SK-N-MC (cell line): Measurements from ENCODE around the gene DCTPP1.

Experiments
- EZH2 ChIP-seq: fragments of 200-600 bp; sonication (generic); IDR thresholded peaks from one replicate; pipeline ENCODE4 v1.6.1; 2017; ENCODE audit warnings: antibody characterized with exemption
- FOXP2 ChIP-seq: optimal IDR thresholded peaks from 2 replicates; pipeline ENCODE3; 2011; ENCODE audit warnings: mild to moderate bottlenecking, moderate library complexity; ENCODE audit not compliant: insufficient read depth; ENCODE audit errors: extremely low read length, control extremely low read depth
- POLR2AphosphoS5 ChIP-seq: IDR thresholded peaks from 2 replicates; pipeline ENCODE4 v1.6.1; 2012; ENCODE audit warnings: mild to moderate bottlenecking, low read depth, low read length, borderline replicate concordance

GRCh38 chr16:30409125-30410060 is 20.4 kb downstream of the DCTPP1 start:
- TF ChIP-seq EZH2 (no peak), POLR2AphosphoS5 (no peak), FOXP2 (no peak)
